ENCODE data around the gene MACO1. TPM values are rescaled to one million over a fixed set of nuclear protein-coding genes. Genes with fewer than 3 reads are reported as not detected.
"Not testable (repeated sequence)": the region's sequence is repeated elsewhere in the genome, so short reads cannot be mapped to it uniquely, and the experiment has no call there.

Gene MACO1
- total RNA-seq, 6 donors from 2014 or later = 12.6 to 27.2 (median 16.9) TPM

GRCh38 chr1:25458541-25459298, 28.0 kb downstream of the MACO1 start:
- H3K27ac ChIP-seq = no peak overlapping the region
- no peak overlapping the region for H3K4me3 ChIP-seq
- ATAC-seq (ENCODE audit: low FRiP score in 2 of 2) = no peak
- no peak for DNase-seq
- peaks cover 0 to 61% (median 12%) of the 10 kb centered on the region in 4 donors for H3K36me3 ChIP-seq
- no peaks in the 10 kb centered on the region for H3K27me3 ChIP-seq
- TF ChIP-seq POLR2AphosphoS5 (IDR thresholded peaks at IDR 0.05) (no peak), EP300 (IDR thresholded peaks at IDR 0.05) (no peak), POLR2A (IDR thresholded peaks at IDR 0.05) (no peak), CTCF (IDR thresholded peaks at IDR 0.05) (no peak)
- H3K4me1 ChIP-seq = peaks cover 0 to 14% (median 5%) of the 10 kb centered on the region in 4 donors
- H3K9me3 ChIP-seq = no peaks in the 10 kb centered on the region
- WGBS, 2 donors = 73 to 79% methylated on average over 7 of the region's 7 CpGs

GRCh38 chr1:25460020-25460419, 29.3 kb downstream of the MACO1 start:
- Histone ChIP-seq H3K36me3 (peaks cover 0 to 56% (median 11%) of the 10 kb centered on the region in 4 donors), H3K4me3 (no peak overlapping the region), H3K27ac (no peak overlapping the region), H3K9me3 (no peaks in the 10 kb centered on the region), H3K27me3 (no peaks in the 10 kb centered on the region), H3K4me1 (peaks cover 0 to 14% (median 5%) of the 10 kb centered on the region in 4 donors)
- no peak for TF ChIP-seq CTCF (IDR thresholded peaks at IDR 0.05)
- TF ChIP-seq POLR2AphosphoS5 (IDR thresholded peaks at IDR 0.05) = no peak
- 83 to 91% methylated on average over 3 of the region's 3 CpGs for WGBS, 2 donors
- no peak for ATAC-seq (ENCODE audit: low FRiP score in 2 of 2)
- no peak for DNase-seq

- not testable (repeated sequence) for H3K4me3 ChIP-seq; H3K9me3 ChIP-seq; H3K27me3 ChIP-seq; ATAC-seq (ENCODE audit: low FRiP score in 2 of 2); H3K27ac ChIP-seq; DNase-seq
- Histone ChIP-seq H3K4me1 (peaks cover 0 to 14% (median 5%) of the 10 kb centered on the region in 4 donors), H3K36me3 (peaks cover 0 to 54% (median 11%) of the 10 kb centered on the region in 4 donors)
- whole genome bisulfite sequencing, 2 donors = 70 to 84% methylated on average over 4 of the region's 4 CpGs
These were observed 30.1 kb downstream of the MACO1 start for GRCh38 chr1:25460816-25461215.

GRCh38 chr1:25461849-25462248, 31.2 kb downstream of the MACO1 start:
- no peak overlapping the region for H3K27ac ChIP-seq
- no peaks in the 10 kb centered on the region for H3K27me3 ChIP-seq
- no peak overlapping the region for H3K4me3 ChIP-seq
- WGBS, 2 donors = 40 to 44% methylated on average over 2 of the region's 2 CpGs
- H3K9me3 ChIP-seq = no peaks in the 10 kb centered on the region
- H3K36me3 ChIP-seq = peaks cover 0 to 45% (median 10%) of the 10 kb centered on the region in 4 donors
- H3K4me1 ChIP-seq = peaks cover 0 to 14% (median 5%) of the 10 kb centered on the region in 4 donors
- ATAC-seq (ENCODE audit: low FRiP score in 2 of 2) (no peak), DNase-seq (no peak)
- no peak for TF ChIP-seq POLR2AphosphoS5 (IDR thresholded peaks at IDR 0.05)
- no peak for TF ChIP-seq POLR2A (IDR thresholded peaks at IDR 0.05)
- TF ChIP-seq CTCF (IDR thresholded peaks at IDR 0.05) = no peak
- TF ChIP-seq EP300 (IDR thresholded peaks at IDR 0.05) = no peak

- ATAC-seq (ENCODE audit: low FRiP score in 2 of 2) = no peak
- no peak for TF ChIP-seq EP300 (IDR thresholded peaks at IDR 0.05)
- no peak for TF ChIP-seq POLR2A (IDR thresholded peaks at IDR 0.05)
- no peak for TF ChIP-seq POLR2AphosphoS5 (IDR thresholded peaks at IDR 0.05)
- TF ChIP-seq CTCF (IDR thresholded peaks at IDR 0.05) = no peak
- DNase-seq = no peak
- WGBS, 2 donors = 49 to 63% methylated on average over 5 of the region's 5 CpGs
- H3K27ac ChIP-seq = no peak overlapping the region
- H3K9me3 ChIP-seq = no peaks in the 10 kb centered on the region
- no peak overlapping the region for H3K4me3 ChIP-seq
- H3K27me3 ChIP-seq = no peaks in the 10 kb centered on the region
- peaks cover 0 to 37% (median 8%) of the 10 kb centered on the region in 4 donors for H3K36me3 ChIP-seq
- H3K4me1 ChIP-seq = peaks cover 0 to 14% (median 6%) of the 10 kb centered on the region in 4 donors
These were observed 32.0 kb downstream of the MACO1 start for GRCh38 chr1:25462732-25463131.

All from upper lobe of left lung (tissue), 6 donors.